UCSD-AML1 (cell line): ENCODE measurements around the gene KCNS1.

Source experiments
- DNase-seq: peaks from one replicate; lab custom pipeline; 2025; ENCODE audit not compliant: unreplicated experiment; lab: John Stamatoyannopoulos, UW

The KCNS1 gene

DNA sequence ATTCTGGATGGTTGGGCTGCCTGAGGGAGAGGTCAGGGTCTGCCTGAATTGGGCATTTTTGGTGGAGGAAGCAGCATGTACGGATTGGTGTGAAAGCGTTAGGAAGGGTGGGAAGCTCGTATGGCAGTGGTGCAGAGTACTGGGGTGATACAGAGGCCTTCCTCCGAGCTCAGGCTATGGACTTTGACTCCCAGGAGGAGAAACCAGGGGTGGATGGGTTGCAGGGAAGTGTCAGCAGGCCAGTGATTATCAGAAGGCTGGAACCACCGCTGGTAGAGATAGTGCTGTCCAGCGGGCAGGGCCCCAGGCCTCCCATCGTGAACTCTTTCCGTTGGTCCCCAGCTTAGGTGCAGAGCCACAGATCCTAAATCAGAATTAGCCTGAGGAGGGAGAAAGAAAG lies 8.7 kb upstream of the KCNS1 start:
- DNase-seq = no peak

DNA sequence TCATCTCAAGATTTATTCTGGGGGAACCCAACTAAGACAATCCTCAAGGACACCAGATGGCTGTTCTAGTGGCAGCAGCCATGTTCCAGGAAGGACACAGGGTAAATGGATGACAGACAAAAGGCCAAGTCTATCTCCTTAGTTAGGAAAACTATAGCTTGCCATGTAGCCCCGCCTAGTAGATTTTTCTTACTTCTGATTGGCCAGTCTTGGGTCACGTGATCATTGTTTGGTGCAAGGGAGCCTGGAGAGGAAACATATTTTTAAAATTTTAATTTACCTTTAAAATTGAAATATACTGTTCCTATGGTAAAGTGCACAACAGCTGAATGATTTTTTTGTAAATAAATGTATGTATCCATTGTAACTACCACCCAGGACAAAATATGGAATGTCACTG lies 4.4 kb upstream of the KCNS1 start:
- no peak for DNase-seq

GRCh38 chr20:45104786-45105185 lies 3.9 kb upstream of the KCNS1 start:
- no peak for DNase-seq

GRCh38 chr20:45103072-45103471 lies 2.1 kb upstream of the KCNS1 start:
- no peak for DNase-seq

GRCh38 chr20:45101333-45101850 lies 465 bp upstream of the KCNS1 start:
- no peak for DNase-seq

- no peak for DNase-seq
These were observed 2.7 kb downstream of the KCNS1 start for GRCh38 chr20:45098103-45098773.

- DNase-seq = no peak
These were observed 3.3 kb downstream of the KCNS1 start for GRCh38 chr20:45097485-45098102.

GRCh38 chr20:45096781-45097180 lies 4.1 kb downstream of the KCNS1 start:
- no peak for DNase-seq

GRCh38 chr20:45095805-45096238 lies 5.1 kb downstream of the KCNS1 start:
- DNase-seq = peak; percentile 32

GRCh38 chr20:45094864-45095574 lies 5.9 kb downstream of the KCNS1 start:
- DNase-seq = no peak

DNA sequence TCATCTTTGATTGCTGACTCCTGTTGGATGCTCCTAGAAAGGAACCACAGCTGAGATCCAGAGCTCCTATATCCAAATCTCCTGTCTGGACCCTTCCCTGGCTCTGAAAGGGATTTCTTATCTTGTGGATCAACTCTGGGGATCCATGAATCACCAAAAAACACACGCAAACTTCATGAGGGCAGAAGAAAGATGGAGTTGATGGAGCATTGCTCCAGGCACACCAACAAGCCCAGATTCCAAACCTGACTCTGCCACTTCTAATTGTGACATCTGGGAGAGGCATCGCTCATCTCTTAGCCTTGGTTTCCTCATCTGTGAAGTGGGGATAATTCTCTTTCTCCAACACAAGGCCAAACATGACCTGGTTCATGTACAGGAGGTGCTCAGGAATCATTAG lies 6.7 kb downstream of the KCNS1 start:
- no peak for DNase-seq

GRCh38 chr20:45092898-45093297 lies 8.0 kb downstream of the KCNS1 start:
- no peak for DNase-seq

- no peak for DNase-seq
These were observed 9.6 kb downstream of the KCNS1 start for GRCh38 chr20:45091366-45091765.

DNA sequence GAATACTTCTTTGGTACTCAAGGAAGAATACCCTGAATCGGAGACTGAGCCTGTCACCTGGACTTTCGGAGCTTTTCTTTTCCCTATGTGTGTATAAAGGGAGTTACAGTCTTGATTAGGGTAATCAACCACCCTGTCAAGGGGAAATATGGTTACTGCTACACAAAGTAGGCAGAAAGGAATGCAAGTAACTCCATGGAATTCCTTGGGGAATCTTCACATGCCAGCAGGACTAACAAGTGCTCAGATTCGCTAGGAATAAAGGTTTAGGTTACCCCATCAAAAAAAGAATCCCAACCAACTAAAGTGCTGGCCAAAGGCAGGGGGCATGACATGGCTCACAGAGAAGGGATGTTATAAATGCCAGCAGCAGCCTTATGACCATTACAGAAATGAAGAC lies 10.4 kb downstream of the KCNS1 start:
- no peak for DNase-seq

GRCh38 chr20:45088247-45088646 lies 12.7 kb downstream of the KCNS1 start:
- DNase-seq = no peak

DNA sequence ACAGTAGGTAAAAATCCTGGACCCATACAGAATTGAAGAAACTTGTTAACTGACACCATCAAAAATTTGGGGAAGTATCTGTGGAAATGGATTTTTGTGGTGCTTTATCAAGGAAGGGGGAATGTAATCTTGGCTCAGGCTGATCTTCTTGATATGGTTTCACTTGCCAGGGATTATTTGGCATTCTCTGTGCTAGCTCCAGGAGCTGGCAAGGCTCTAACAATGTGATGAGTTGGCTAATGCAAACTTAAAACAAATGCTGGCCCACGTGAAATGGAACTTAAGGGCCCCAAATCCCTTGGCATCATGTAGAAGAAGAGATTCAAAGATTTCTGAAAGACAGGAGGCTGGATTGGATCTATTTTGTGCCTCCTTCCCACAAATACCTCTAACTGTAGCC lies 13.1 kb downstream of the KCNS1 start:
- no peak for DNase-seq

DNA sequence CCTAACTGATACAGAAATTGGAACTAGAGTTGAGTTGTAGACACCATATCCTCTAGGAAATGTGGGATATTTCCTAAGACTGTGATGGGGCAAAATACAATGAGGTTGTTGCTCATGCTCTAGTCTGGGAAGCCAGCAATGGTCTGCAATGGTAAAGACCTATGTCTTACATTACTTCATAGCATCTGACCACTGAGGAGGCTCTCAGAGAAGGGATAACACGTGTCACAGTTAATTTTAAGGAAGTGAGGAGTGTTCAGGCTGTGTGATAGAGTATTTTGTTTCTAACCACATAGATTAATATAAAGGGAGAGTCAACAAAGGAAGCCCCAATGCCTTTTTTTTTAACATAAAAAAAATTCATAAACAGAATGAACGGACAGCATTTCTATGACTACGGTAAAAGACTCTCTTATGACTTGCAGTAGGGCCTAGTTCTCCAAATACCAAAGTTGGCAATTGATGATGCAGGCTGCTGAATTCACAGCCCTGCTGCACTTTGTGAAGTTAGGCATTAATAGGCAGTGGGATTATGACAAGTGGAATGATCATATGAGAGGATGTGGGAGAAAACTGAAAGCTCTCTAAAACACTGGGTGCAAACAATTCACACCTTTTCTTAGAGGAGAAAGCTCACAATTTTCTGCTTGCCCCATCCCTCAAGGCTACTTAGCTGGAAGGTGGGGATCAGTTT lies 13.7 kb downstream of the KCNS1 start:
- no peak for DNase-seq

GRCh38 chr20:45085867-45086266 lies 15.1 kb downstream of the KCNS1 start:
- no peak for DNase-seq

- DNase-seq = no peak
These were observed 15.6 kb downstream of the KCNS1 start for GRCh38 chr20:45085289-45085688.

DNA sequence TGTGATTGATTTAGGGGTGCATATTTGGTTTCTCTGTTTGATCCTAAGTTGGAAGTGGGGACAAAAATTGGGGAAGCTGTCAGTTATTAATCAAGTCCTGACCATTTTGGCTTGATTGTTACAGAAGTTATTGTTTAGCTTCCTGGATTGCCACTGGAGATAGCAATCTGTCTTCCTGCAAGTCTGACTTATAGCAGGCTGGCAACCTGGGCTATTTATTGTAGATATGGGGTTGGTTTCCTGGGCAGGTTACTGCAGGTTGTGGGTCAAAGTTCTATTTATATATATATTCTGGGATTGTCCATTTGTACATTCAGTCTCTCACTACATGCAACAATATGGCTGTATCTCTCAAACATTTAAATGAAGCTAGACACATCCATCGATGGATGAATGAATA lies 17.8 kb downstream of the KCNS1 start:
- DNase-seq = no peak

GRCh38 chr20:45082468-45082867 lies 18.5 kb downstream of the KCNS1 start:
- DNase-seq = no peak
